Measurements from ENCODE around the gene PCDH9.

The PCDH9 gene

GRCh38 chr13:66795636-66796035, 434.5 kb downstream of the PCDH9 start:
- Histone ChIP-seq H3K27ac (ENCODE audit: low read length) (peak overlapping the region; percentile 97), H4K20me1 (ENCODE audit: insufficient read depth, low read length) (no peaks in the 10 kb centered on the region), H3K4me1 (ENCODE audit: low read length) (peaks cover 46% of the 10 kb centered on the region), H3K9me3 (ENCODE audit: insufficient read depth, low read length) (no peaks in the 10 kb centered on the region), H3K27me3 (ENCODE audit: low read depth, low read length) (no peaks in the 10 kb centered on the region), H3K9ac (ENCODE audit: low read length) (peak overlapping the region; percentile 27; the same call in 1 of the 2 replicates), H3K4me3 (ENCODE audit: low read length) (no peak overlapping the region), H2AFZ (ENCODE audit: low read depth, low read length) (no peak overlapping the region), H3K79me2 (ENCODE audit: low read length) (no peaks in the 10 kb centered on the region), H3K4me2 (ENCODE audit: low read length) (no peak overlapping the region), H3K36me3 (replicated peaks; ENCODE audit: low read depth, low read length) (peaks cover 4% of the 10 kb centered on the region)
- TF ChIP-seq EZH2phosphoT487 (IDR thresholded peaks at IDR 0.05; ENCODE audit: low read depth): no peak
- TF ChIP-seq CTCF (IDR thresholded peaks at IDR 0.05; ENCODE audit: low read depth, low read length): no peak

GRCh38 chr13:66794340-66795031, 435.6 kb downstream of the PCDH9 start:
- Histone ChIP-seq H2AFZ (ENCODE audit: low read depth, low read length) (peak overlapping the region; percentile 6; the same call in 1 of the 2 replicates), H4K20me1 (ENCODE audit: insufficient read depth, low read length) (no peaks in the 10 kb centered on the region), H3K4me1 (ENCODE audit: low read length) (peaks cover 40% of the 10 kb centered on the region), H3K9ac (ENCODE audit: low read length) (peak overlapping the region; percentile 75), H3K4me3 (ENCODE audit: low read length) (peak overlapping the region; percentile 68), H3K36me3 (replicated peaks; ENCODE audit: low read depth, low read length) (peaks cover 4% of the 10 kb centered on the region), H3K9me3 (ENCODE audit: insufficient read depth, low read length) (no peaks in the 10 kb centered on the region), H3K79me2 (ENCODE audit: low read length) (no peaks in the 10 kb centered on the region), H3K27ac (ENCODE audit: low read length) (peak overlapping the region; percentile 97), H3K27me3 (ENCODE audit: low read depth, low read length) (no peaks in the 10 kb centered on the region), H3K4me2 (ENCODE audit: low read length) (peak overlapping the region; percentile 86)
- TF ChIP-seq EZH2phosphoT487 (IDR thresholded peaks at IDR 0.05; ENCODE audit: low read depth) (no peak), CTCF (IDR thresholded peaks at IDR 0.05; ENCODE audit: low read depth, low read length) (no peak)

GRCh38 chr13:66790861-66791260, 439.3 kb downstream of the PCDH9 start:
- Histone ChIP-seq H3K4me1 (ENCODE audit: low read length) (peaks cover 26% of the 10 kb centered on the region), H3K79me2 (ENCODE audit: low read length) (no peaks in the 10 kb centered on the region), H2AFZ (ENCODE audit: low read depth, low read length) (no peak overlapping the region)

GRCh38 chr13:66781241-66781640, 448.9 kb downstream of the PCDH9 start:
- Histone ChIP-seq H3K9ac (ENCODE audit: low read length) (no peak overlapping the region), H3K4me2 (ENCODE audit: low read length) (no peak overlapping the region), H3K4me3 (ENCODE audit: low read length) (no peak overlapping the region), H3K27me3 (ENCODE audit: low read depth, low read length) (no peaks in the 10 kb centered on the region), H4K20me1 (ENCODE audit: insufficient read depth, low read length) (no peaks in the 10 kb centered on the region), H3K36me3 (replicated peaks; ENCODE audit: low read depth, low read length) (no peaks in the 10 kb centered on the region), H3K4me1 (ENCODE audit: low read length) (no peaks in the 10 kb centered on the region), H3K27ac (ENCODE audit: low read length) (no peak overlapping the region), H3K9me3 (ENCODE audit: insufficient read depth, low read length) (no peaks in the 10 kb centered on the region), H2AFZ (ENCODE audit: low read depth, low read length) (no peak overlapping the region), H3K79me2 (ENCODE audit: low read length) (no peaks in the 10 kb centered on the region)
- TF ChIP-seq EZH2phosphoT487 (IDR thresholded peaks at IDR 0.05; ENCODE audit: low read depth) (no peak), CTCF (IDR thresholded peaks at IDR 0.05; ENCODE audit: low read depth, low read length) (no peak)

More at GRCh38 chr13:66790861-66791260, 439.3 kb downstream of the PCDH9 start:
- TF ChIP-seq CTCF (IDR thresholded peaks at IDR 0.05; ENCODE audit: low read depth, low read length): no peak
- TF ChIP-seq EZH2phosphoT487 (IDR thresholded peaks at IDR 0.05; ENCODE audit: low read depth): no peak
- H3K27ac ChIP-seq (ENCODE audit: low read length): no peak overlapping the region
- no peaks in the 10 kb centered on the region for H3K9me3 ChIP-seq (ENCODE audit: insufficient read depth, low read length)
- H3K9ac ChIP-seq (ENCODE audit: low read length): no peak overlapping the region
- H3K4me3 ChIP-seq (ENCODE audit: low read length): no peak overlapping the region
- no peaks in the 10 kb centered on the region for H3K36me3 ChIP-seq (replicated peaks; ENCODE audit: low read depth, low read length)
- H4K20me1 ChIP-seq (ENCODE audit: insufficient read depth, low read length): no peaks in the 10 kb centered on the region
- H3K4me2 ChIP-seq (ENCODE audit: low read length): no peak overlapping the region
- no peaks in the 10 kb centered on the region for H3K27me3 ChIP-seq (ENCODE audit: low read depth, low read length)

All from OCI-LY3 (cell line).